IMR-90 (cell line): ENCODE measurements around the gene CEP162. TPM values are rescaled to one million over a fixed set of nuclear protein-coding genes. Genes with fewer than 3 reads are reported as not detected.

Experiments used
- ATAC-seq: fragments of 200-7000 bp; cut with Tn5 transposase; 2 replicates; pipeline ENCODE4 v1.9.1; 2020; ENCODE audit warnings: low read depth, mild to moderate bottlenecking, moderate library complexity
- BruUV-seq: library from RNA; stranded (reverse); fragments of 400-500 nt; replicated peaks from 2 replicates; lab custom pipeline; 2021; lab: Mats Ljungman, UMichigan
- CTCF ChIA-PET: fragments of 300-600 bp; formaldehyde crosslinking; extraction: SDS; loops from one replicate; lab custom pipeline; 2021; ENCODE audit warnings: antibody characterized with exemption; lab: Yijun Ruan, JAX
- POLR2A ChIA-PET: fragments of 300-600 bp; sonication (Branson Sonifier 250); formaldehyde crosslinking; loops from one replicate; lab custom pipeline; 2022; ENCODE audit warnings: antibody characterized with exemption; ENCODE audit not compliant: unreplicated experiment; lab: Charles Lee
- DNase-seq: peaks from one replicate; pipeline ENCODE4 v3.0.0; 2013
- H2AFZ ChIP-seq: replicated peaks from 2 replicates; pipeline ENCODE3; 2013; ENCODE audit warnings: low read length, mild to moderate bottlenecking; ENCODE audit not compliant: poor library complexity
- H2AK5ac ChIP-seq: 2 replicates; pipeline ENCODE4 v1.6.1; 2013; ENCODE audit warnings: low read depth, low read length, inconsistent platforms
- H2AK9ac ChIP-seq: replicated peaks from 2 replicates; pipeline ENCODE3; 2013; ENCODE audit warnings: mild to moderate bottlenecking, low read depth, low read length, moderate library complexity; ENCODE audit not compliant: poor library complexity
- H2BK120ac ChIP-seq: 2 replicates; pipeline ENCODE4 v1.6.1; 2013; ENCODE audit warnings: low read depth, low read length, inconsistent platforms
- H2BK15ac ChIP-seq: 3 replicates; pipeline ENCODE4 v1.6.1; 2013; ENCODE audit warnings: low read depth, low read length, inconsistent platforms
- H2BK20ac ChIP-seq: 2 replicates; pipeline ENCODE4 v1.6.1; 2013; ENCODE audit warnings: low read depth, mild to moderate bottlenecking, inconsistent platforms, low read length, moderate library complexity
- H2BK5ac ChIP-seq: 2 replicates; pipeline ENCODE4 v1.6.1; 2013; ENCODE audit warnings: mild to moderate bottlenecking, low read depth, low read length, inconsistent platforms; ENCODE audit not compliant: poor library complexity, severe bottlenecking
- H3K14ac ChIP-seq: replicated peaks from 2 replicates; pipeline ENCODE4 v1.6.1; 2013; ENCODE audit warnings: low read depth, low read length, inconsistent platforms
- H3K18ac ChIP-seq: 2 replicates; pipeline ENCODE4 v1.6.1; 2013; ENCODE audit warnings: low read depth, low read length, control low read depth
- H3K23ac ChIP-seq: 2 replicates; pipeline ENCODE4 v1.6.1; 2013; ENCODE audit warnings: low read depth, low read length, inconsistent platforms
- H3K27ac ChIP-seq: 2 replicates; pipeline ENCODE4 v1.5.1; 2013; ENCODE audit warnings: mild to moderate bottlenecking, control low read depth, low read length; ENCODE audit not compliant: insufficient read depth
- H3K27me3 ChIP-seq: 2 replicates; pipeline ENCODE4 v1.6.1; 2013; ENCODE audit warnings: low read length; ENCODE audit not compliant: control insufficient read depth, insufficient read depth
- H3K36me3 ChIP-seq: 2 replicates; pipeline ENCODE4 v1.6.1; 2013; ENCODE audit warnings: low read length, mixed read lengths; ENCODE audit not compliant: control insufficient read depth, insufficient read depth
- H3K4ac ChIP-seq: 2 replicates; pipeline ENCODE4 v1.6.1; 2013; ENCODE audit warnings: low read depth, low read length, inconsistent platforms
- H3K4me1 ChIP-seq: 2 replicates; pipeline ENCODE4 v1.6.1; 2013; ENCODE audit warnings: low read length, mixed read lengths; ENCODE audit not compliant: control insufficient read depth, insufficient read depth
- H3K4me2 ChIP-seq: 2 replicates; pipeline ENCODE4 v1.6.1; 2013; ENCODE audit warnings: low read depth, mild to moderate bottlenecking, control low read depth, low read length, moderate library complexity
- H3K4me3 ChIP-seq: 2 replicates; pipeline ENCODE4 v1.5.1; 2013; ENCODE audit warnings: low read depth, mild to moderate bottlenecking, control low read depth, low read length, moderate library complexity; ENCODE audit not compliant: insufficient read depth
- H3K56ac ChIP-seq: 2 replicates; pipeline ENCODE4 v1.6.1; 2013; ENCODE audit warnings: low read length, inconsistent platforms; ENCODE audit not compliant: insufficient read depth; ENCODE audit errors: extremely low read depth
- H3K79me1 ChIP-seq, 2 experiments: 2 replicates each; pipeline ENCODE4 v1.6.1; 2013; ENCODE audit warnings: low read length in 2 of 2, inconsistent platforms in 1 of 2, low read depth in 1 of 2
- H3K9ac ChIP-seq: 2 replicates; pipeline ENCODE4 v1.6.1; 2013; ENCODE audit warnings: low read depth, low read length, control low read depth
- H3K9me1 ChIP-seq: 2 replicates; pipeline ENCODE4 v1.6.1; 2013; ENCODE audit warnings: low read length, inconsistent platforms; ENCODE audit not compliant: insufficient read depth
- H3K9me3 ChIP-seq: 2 replicates; pipeline ENCODE4 v1.6.1; 2013; ENCODE audit warnings: low read length; ENCODE audit not compliant: control insufficient read depth, insufficient read depth
- H4K20me1 ChIP-seq: 2 replicates; pipeline ENCODE4 v1.6.1; 2013; ENCODE audit warnings: low read length, inconsistent platforms; ENCODE audit not compliant: insufficient read depth
- H4K5ac ChIP-seq: 2 replicates; pipeline ENCODE4 v1.6.1; 2013; ENCODE audit warnings: mild to moderate bottlenecking, low read depth, low read length, control low read depth
- H4K8ac ChIP-seq, 2 experiments: 2 replicates each; pipeline ENCODE4 v1.6.1; 2013; ENCODE audit warnings: low read depth in 2 of 2, low read length in 2 of 2, control low read depth in 1 of 2, inconsistent platforms in 1 of 2
- H4K91ac ChIP-seq: 2 replicates; pipeline ENCODE4 v1.6.1; 2013; ENCODE audit warnings: low read depth, low read length, inconsistent platforms; ENCODE audit not compliant: insufficient read depth
- BHLHE40 ChIP-seq: fragments of 150-350 bp; IDR thresholded peaks from 2 replicates; pipeline ENCODE4 v1.6.1; 2016; ENCODE audit warnings: mild to moderate bottlenecking, low read depth, low read length
- CEBPB ChIP-seq: IDR thresholded peaks from 2 replicates; pipeline ENCODE4 v1.6.1; 2012; ENCODE audit warnings: low read depth, low read length, improper control_type of control experiment
- CHD1 ChIP-seq: IDR thresholded peaks from 2 replicates; pipeline ENCODE4 v1.6.1; 2012; ENCODE audit warnings: low read depth, low read length, improper control_type of control experiment
- ELK1 ChIP-seq: fragments of 150-350 bp; IDR thresholded peaks from 2 replicates; pipeline ENCODE4 v1.6.1; 2016; ENCODE audit warnings: low read depth, mild to moderate bottlenecking, low read length, moderate library complexity, borderline replicate concordance
- FOS ChIP-seq: fragments of 150-350 bp; IDR thresholded peaks from 2 replicates; pipeline ENCODE4 v1.6.1; 2016; ENCODE audit warnings: low read depth, low read length
- MAFK ChIP-seq: IDR thresholded peaks from 2 replicates; pipeline ENCODE4 v1.6.1; 2012; ENCODE audit warnings: low read depth, low read length, improper control_type of control experiment
- MAZ ChIP-seq: IDR thresholded peaks from 2 replicates; pipeline ENCODE4 v1.6.1; 2012; ENCODE audit warnings: low read depth, mild to moderate bottlenecking, low read length, improper control_type of control experiment, moderate library complexity, borderline replicate concordance
- MXI1 ChIP-seq: IDR thresholded peaks from 2 replicates; pipeline ENCODE4 v1.6.1; 2012; ENCODE audit warnings: low read depth, mild to moderate bottlenecking, low read length, moderate library complexity, borderline replicate concordance
- NFE2L2 ChIP-seq: fragments of 150-350 bp; IDR thresholded peaks from 2 replicates; pipeline ENCODE4 v1.6.1; 2016; ENCODE audit warnings: low read depth, mild to moderate bottlenecking, low read length
- POLR2A ChIP-seq: IDR thresholded peaks from 2 replicates; pipeline ENCODE4 v1.6.1; 2012; ENCODE audit warnings: mild to moderate bottlenecking, low read depth, low read length
- RAD21 ChIP-seq: IDR thresholded peaks from 2 replicates; pipeline ENCODE4 v1.6.1; 2012; ENCODE audit warnings: low read length, improper control_type of control experiment
- RCOR1 ChIP-seq: IDR thresholded peaks from 2 replicates; pipeline ENCODE4 v1.6.1; 2012; ENCODE audit warnings: mild to moderate bottlenecking, low read length, improper control_type of control experiment; ENCODE audit not compliant: insufficient replicate concordance
- RFX5 ChIP-seq: IDR thresholded peaks from 2 replicates; pipeline ENCODE4 v1.8.0; 2012; ENCODE audit warnings: low read depth, mild to moderate bottlenecking, low read length, moderate library complexity
- SMC3 ChIP-seq: fragments of 150-350 bp; IDR thresholded peaks from 2 replicates; pipeline ENCODE4 v1.6.1; 2016; ENCODE audit warnings: low read depth, mild to moderate bottlenecking, antibody characterized with exemption, low read length, moderate library complexity
- USF2 ChIP-seq: fragments of 150-350 bp; IDR thresholded peaks from 2 replicates; pipeline ENCODE4 v1.6.1; 2017; ENCODE audit warnings: mild to moderate bottlenecking, antibody characterized with exemption, low read length, low read depth
- WGBS, 2 experiments: methylation state at CpG; one replicate each; pipeline versions ENCODE4 v1.1.5 to v1.1.7; 2013; ENCODE audit warnings: missing lambda C conversion rate in 2 of 2; ENCODE audit not compliant: insufficient read length in 1 of 2; ENCODE audit errors: extremely low coverage in 2 of 2; 5-methylcytosine and 5-hydroxymethylcytosine counted together
- dilution Hi-C: fragments of 300-500 bp; cut with HindIII; formaldehyde crosslinking; loops from one replicate; pipeline ENCODE4 v1.14.3; 2018; ENCODE audit warnings: low sequenced_read_pairs; ENCODE audit not compliant: unreplicated experiment
- in situ Hi-C: fragments of 300-500 bp; cut with MboI; formaldehyde crosslinking; loops from 3 replicates; pipeline ENCODE4 v1.14.3; 2019; ENCODE audit warnings: low sequenced_read_pairs, inconsistent platforms, mixed read lengths
- intact Hi-C: fragments of 100-400 bp; cut with micrococcal nuclease; formaldehyde crosslinking; loops from 2 replicates; pipeline ENCODE4 v1.10.0; 2022
- polyA plus RNA-seq, 3 experiments: library from polyadenylated mRNA; depleted of rRNA; stranded (reverse); fragments of >200 nt; gene quantifications; 2 replicates each; pipeline ENCODE4 v1.2.3, GENCODE V29; 2012; ENCODE audit warnings: low replicate concordance in 1 of 3
- total RNA-seq: library from RNA; depleted of rRNA; stranded (reverse); fragments of >200 nt; gene quantifications from 2 replicates; pipeline ENCODE4 v1.2.3, GENCODE V29; 2012
- TF ChIP-seq, protein P1 (sequence below): conservative IDR thresholded peaks from 2 replicates; pipeline ENCODE4 v1.5.1; 2012; ENCODE audit warnings: mild to moderate bottlenecking, low read depth, low read length, improper control_type of control experiment

The CEP162 gene
- total and polyA plus RNA-seq, 2 of the 4 experiments (the other 2 are of a cell fraction) = 1.2 to 1.6 TPM

GRCh38 chr6:84269947-84270733 lies 42.7 kb upstream of the CEP162 start:
- H3K14ac ChIP-seq = no peak overlapping the region
- DNase-seq (no peak), ATAC-seq (no peak)
- TF ChIP-seq SMC3 (no peak), CEBPB (no peak), RCOR1 (no peak), NFE2L2 (no peak), USF2 (no peak), MAFK (no peak), BHLHE40 (no peak), RAD21 (no peak), ELK1 (no peak), MXI1 (no peak), MAZ (no peak), POLR2A (no peak), FOS (no peak), CHD1 (no peak), RFX5 (no peak)
- TF ChIP-seq, protein P1, sequence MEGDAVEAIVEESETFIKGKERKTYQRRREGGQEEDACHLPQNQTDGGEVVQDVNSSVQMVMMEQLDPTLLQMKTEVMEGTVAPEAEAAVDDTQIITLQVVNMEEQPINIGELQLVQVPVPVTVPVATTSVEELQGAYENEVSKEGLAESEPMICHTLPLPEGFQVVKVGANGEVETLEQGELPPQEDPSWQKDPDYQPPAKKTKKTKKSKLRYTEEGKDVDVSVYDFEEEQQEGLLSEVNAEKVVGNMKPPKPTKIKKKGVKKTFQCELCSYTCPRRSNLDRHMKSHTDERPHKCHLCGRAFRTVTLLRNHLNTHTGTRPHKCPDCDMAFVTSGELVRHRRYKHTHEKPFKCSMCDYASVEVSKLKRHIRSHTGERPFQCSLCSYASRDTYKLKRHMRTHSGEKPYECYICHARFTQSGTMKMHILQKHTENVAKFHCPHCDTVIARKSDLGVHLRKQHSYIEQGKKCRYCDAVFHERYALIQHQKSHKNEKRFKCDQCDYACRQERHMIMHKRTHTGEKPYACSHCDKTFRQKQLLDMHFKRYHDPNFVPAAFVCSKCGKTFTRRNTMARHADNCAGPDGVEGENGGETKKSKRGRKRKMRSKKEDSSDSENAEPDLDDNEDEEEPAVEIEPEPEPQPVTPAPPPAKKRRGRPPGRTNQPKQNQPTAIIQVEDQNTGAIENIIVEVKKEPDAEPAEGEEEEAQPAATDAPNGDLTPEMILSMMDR = no peak
- H3K36me3 ChIP-seq = no peaks in the 10 kb centered on the region
- no peak overlapping the region for H4K8ac ChIP-seq
- H3K9me3 ChIP-seq = no peaks in the 10 kb centered on the region
- ChIA-PET POLR2A (no interaction called here), CTCF (no interaction called here)
- no peak overlapping the region for H3K4me2 ChIP-seq
- intact Hi-C loops = no loop called here
- no peak overlapping the region for H3K4me3 ChIP-seq
- BruUV-seq = no TSS peak
- no peaks in the 10 kb centered on the region for H4K20me1 ChIP-seq
- no peaks in the 10 kb centered on the region for H3K9me1 ChIP-seq
- dilution Hi-C loops = no loop called here
- H4K5ac ChIP-seq = no peak overlapping the region
- no peaks in the 10 kb centered on the region for H3K27me3 ChIP-seq
- in situ Hi-C loops = no loop called here
- H3K23ac ChIP-seq = no peak overlapping the region
- no peak overlapping the region for H3K56ac ChIP-seq
- H2AK9ac ChIP-seq = no peak overlapping the region
- H3K4me1 ChIP-seq = no peaks in the 10 kb centered on the region
- H3K4ac ChIP-seq = no peak overlapping the region
- no peak overlapping the region for H4K91ac ChIP-seq
- no peak overlapping the region for H2BK15ac ChIP-seq
- H3K27ac ChIP-seq = no peak overlapping the region
- 43% methylated on average over 2 of the region's 6 CpGs; no CpG with 5 or more reads in 1 of the 2 experiments for WGBS, 2 experiments
- H2AK5ac ChIP-seq = no peak overlapping the region
- no peak overlapping the region for H3K18ac ChIP-seq
- H3K79me1 ChIP-seq = no peaks in the 10 kb centered on the region
- no peak overlapping the region for H2BK20ac ChIP-seq
- no peak overlapping the region for H3K9ac ChIP-seq
- no peak overlapping the region for H2AFZ ChIP-seq
- no peak overlapping the region for H2BK120ac ChIP-seq
- no peak overlapping the region for H2BK5ac ChIP-seq
